GM19351 (cell line): ENCODE measurements around the gene SPNS3.

ENCODE experiments used
- ATAC-seq: cut with Tn5 transposase; IDR thresholded peaks from one replicate; pipeline ENCODE4 v1.9.1; 2021; ENCODE audit warnings: mild to moderate bottlenecking, moderate library complexity; ENCODE audit not compliant: unreplicated experiment

Gene SPNS3

GRCh38 chr17:4426499-4427208 is 7.1 kb upstream of the SPNS3 start:
- ATAC-seq = no peak

DNA sequence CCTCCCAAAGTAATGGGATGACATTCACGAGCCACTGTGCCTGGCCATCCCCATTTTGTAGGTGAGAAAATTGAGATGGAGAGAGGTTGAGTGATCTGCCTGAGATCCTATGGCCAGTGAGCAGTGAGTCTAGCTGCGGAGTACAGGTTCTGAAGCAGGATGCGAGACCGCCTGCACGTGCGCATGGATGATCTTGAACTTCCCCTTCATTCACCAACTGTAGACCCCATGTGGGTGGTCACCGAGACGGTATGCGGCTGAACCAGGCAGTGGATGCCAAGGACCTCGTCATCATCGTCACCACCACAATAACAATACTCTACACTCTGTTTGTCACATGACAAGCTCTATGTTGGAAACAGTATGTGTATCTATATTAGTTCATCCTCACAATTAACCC is 6.2 kb upstream of the SPNS3 start:
- no peak for ATAC-seq

DNA sequence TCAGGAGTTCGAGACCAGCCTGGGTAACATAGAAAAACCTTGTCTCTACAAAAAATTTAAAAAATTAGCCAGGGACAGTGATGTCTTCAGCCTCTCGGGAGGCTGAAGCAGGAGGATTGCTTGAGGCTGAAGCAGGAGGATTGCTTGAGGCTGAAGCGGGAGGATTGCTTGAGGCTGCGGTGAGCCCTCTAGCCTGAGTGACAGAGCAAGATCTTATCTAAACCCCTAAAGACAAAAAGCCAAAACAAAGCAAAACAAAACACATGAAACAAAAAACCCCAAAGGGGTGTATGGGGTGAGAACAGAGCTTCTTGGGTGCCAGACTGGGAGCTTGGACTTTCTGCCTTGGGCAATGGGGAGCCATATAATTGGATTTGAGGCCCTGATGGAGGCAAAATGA is 2.6 kb downstream of the SPNS3 start:
- no peak for ATAC-seq

- ATAC-seq = no peak
These were observed 3.1 kb downstream of the SPNS3 start for GRCh38 chr17:4436846-4437245.

DNA sequence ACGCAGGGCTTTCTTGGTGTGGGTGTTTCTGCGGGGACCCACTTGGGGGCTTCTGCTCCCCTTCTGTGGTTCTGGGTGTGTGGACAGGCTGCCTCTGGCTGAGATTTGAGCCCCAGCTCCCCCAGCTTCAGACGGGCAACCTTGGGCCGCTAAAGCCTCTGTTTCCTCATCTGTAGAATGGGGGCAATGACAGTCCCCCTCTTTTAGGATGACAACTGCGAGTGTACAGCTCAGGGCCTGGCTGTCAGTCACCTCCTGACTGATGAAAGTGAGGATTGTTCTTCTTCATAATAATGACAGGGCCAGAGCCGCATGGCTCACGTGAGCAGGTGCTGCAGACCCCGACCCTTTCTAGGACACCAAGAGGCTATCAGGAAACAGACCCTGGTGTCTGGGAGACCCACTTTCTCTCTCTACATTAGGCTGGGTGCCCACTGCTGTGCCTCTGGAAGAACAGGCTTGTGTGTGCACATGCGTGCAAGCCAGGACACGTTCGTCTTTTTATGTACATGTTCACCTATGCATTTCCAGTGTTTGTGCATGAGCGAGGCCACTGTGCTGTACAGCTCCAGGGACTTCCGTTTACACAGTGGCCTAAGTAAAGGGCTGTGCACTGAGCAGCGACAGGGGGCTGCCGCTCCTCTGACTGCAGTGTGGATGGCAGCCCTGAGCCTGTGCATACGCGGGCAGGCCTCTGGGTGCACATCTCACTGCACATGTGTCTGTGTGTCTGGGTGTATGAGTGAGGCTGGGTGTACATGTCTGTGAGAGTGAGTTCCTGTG is 4.6 kb downstream of the SPNS3 start:
- ATAC-seq = no peak

DNA sequence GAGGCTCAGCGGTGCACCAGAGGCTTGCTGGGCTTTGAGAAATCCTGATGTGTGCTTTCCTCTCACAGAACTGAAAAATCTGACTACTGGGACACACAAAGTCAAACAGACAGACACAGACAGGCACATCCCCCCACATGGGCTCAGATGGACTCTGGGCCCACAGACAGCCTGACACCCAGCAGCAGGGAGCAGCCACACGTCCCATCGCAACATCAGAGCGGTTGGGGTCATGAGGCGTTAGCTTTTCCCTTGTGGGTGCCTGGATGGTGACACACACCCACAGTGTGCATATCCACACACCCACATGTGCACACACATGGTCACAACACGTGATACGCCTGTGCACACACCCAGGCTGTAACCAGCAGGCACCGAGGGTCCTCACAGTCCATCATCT is 6.3 kb downstream of the SPNS3 start:
- no peak for ATAC-seq

GRCh38 chr17:4440690-4441686 is 7.2 kb downstream of the SPNS3 start:
- ATAC-seq = no peak

GRCh38 chr17:4442582-4442981 is 8.8 kb downstream of the SPNS3 start:
- no peak for ATAC-seq

DNA sequence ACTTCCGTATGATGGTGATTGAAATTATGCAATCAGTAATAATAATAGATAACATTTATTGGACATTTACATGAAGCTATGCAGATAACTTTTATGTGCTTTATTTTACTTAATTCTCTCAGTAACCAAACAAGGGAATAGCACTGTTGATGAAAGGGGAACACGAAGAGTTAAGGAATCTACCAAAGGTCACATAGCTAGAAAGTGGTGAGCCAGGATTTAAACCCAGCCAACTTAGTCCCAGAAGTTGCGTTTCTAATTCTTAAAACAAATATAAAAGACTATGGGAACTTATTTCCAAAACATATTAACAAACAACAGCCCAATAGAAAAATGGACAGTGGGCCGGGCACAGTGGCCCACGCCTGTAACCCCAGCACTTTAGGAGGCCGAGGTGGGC is 9.7 kb downstream of the SPNS3 start:
- no peak for ATAC-seq

DNA sequence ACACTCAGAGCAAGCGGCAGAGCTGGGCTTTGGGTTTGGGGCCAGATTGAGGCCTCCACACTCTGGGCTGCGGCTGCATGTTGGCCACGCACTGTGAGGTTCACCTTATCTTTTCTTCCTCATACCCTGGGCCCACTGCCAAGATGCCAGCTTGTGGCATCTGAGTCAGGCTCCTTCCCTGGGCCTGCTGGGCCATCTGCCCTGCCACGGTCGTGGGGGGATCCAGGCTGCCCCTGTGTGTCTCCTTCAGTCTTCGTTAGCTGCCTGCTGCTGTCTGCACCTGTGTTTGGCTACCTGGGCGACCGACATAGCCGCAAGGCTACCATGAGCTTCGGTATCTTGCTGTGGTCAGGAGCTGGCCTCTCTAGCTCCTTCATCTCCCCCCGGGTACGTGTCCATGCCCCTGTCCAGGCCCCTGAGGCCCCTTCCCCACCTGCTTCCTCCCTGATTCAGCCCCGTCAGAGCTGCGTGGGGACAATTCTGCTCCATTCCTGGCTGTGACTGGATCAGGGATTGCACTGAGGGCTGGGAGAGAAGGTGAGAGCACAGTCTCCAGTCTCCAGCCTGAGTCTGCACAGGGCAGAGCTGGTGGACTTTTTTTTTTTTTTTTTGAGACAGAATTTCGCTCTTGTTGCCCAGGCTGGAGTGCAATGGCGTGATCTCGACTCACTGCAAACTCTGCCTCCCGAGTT is 11.2 kb downstream of the SPNS3 start:
- ATAC-seq = no peak

DNA sequence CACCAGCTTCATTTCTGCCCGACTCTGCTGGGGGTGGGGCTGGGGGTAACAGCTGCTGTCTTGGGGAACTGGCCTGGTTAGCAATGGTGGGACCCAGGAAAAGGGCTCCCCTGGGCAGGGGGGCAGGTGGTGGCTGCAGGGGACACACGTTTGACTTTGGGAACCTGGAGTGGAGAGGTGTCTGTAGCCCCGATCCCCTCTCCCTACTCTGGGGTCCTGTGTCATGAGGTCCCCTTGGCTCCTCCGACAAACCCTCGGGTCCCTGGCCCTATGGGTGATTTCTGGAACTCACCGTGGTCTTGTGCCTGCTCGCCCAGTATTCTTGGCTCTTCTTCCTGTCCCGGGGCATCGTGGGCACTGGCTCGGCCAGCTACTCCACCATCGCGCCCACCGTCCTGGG is 12.0 kb downstream of the SPNS3 start:
- ATAC-seq = no peak

DNA sequence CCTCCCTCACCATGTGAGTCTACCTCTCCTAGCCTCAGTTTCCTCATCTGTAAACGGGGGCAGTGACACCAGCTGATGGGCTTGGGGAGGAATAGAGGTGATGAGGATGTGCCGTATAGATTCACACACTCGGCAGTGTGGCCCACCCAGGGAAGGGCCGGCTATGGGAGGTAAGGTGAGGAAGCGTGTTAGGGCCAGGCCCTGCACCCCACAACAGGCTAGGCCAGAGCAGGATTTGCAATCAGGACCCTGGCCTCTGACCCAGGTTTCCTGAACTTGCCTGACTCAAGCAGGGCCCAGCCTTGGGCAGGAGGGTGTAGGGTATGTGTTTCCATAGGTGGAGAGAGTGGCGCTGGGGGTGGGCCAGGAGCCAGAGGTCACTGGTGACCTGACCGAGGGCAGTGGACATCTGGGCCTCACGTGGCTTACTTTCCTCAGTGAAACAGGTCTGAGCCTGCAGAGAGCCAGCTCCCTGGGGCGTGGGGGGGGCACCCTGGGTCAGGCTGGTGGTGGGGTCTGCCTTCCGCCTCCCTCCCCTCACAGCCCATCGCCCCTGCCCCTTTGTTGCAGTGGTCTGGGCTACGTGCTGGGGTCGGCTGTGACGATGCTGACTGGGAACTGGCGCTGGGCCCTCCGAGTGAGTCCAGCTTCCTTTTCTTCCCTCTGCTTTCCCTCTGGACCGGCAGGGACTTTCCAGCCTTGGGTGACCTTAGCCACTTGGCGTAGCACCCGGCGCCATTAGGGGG is 12.8 kb downstream of the SPNS3 start:
- ATAC-seq = no peak

- no peak for ATAC-seq
These were observed 14.6 kb downstream of the SPNS3 start for GRCh38 chr17:4448197-4448980.

DNA sequence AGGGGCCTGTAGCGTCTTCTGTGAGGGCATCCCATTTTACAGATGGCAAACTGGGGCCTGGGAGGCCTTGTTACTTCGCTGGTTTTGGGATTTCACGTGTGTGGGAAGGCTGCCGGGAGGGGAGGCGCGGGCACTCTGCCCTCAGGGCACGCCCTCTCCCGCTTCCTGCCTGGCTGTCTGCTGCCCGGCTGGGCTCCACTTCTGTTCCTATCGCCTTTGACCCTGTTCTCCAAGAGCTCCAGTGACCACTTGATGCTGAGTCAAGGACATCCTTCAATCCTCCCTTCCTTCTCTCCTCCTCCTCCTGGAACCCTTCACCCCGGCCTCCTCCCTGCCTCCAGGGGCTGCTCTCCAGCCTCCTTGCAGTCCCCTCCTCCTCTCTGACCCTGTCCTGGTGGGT is 16.0 kb downstream of the SPNS3 start:
- ATAC-seq = no peak

- no peak for ATAC-seq
These were observed 17.1 kb downstream of the SPNS3 start for GRCh38 chr17:4450710-4451316.

- no peak for ATAC-seq
These were observed 20.3 kb downstream of the SPNS3 start for GRCh38 chr17:4453812-4454591.

DNA sequence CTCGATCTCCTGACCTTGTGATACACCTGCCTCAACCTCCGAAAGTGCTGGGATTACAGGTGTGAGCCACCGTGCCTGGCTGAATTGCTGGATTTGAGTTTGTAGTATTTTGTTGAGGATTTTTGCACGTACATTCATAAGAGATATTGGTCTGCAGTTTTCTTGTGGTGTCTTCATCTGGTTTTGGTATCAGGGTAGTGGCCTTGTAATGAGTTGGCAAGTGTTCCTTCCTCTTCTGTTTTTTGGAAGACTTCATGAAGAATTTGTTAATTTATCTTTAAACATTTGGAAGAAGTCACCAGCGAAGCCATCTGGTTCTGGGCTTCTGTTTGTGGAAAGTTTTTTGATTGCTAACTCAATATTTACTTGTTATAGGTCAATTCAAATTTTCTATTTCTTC is 26.9 kb downstream of the SPNS3 start:
- ATAC-seq = no peak

- no peak for ATAC-seq
These were observed 30.2 kb downstream of the SPNS3 start for GRCh38 chr17:4463818-4464476.
